EL (cell line): ENCODE results near the gene AMT.

Experiments
- DNase-seq: peaks from one replicate; pipeline ENCODE4 v3.0.0-alpha.2; 2016

The AMT gene

GRCh38 chr3:49422379-49423248 is at the start of gene AMT:
AMT (minus strand) TSS chr3:49422473; CDS start chr3:49422450, 23 bp downstream.
- DNase-seq, result no peak

GRCh38 chr3:49470714-49471420 is 48.6 kb upstream of the AMT start:
- no peak for DNase-seq

- peak; percentile 97 for DNase-seq
Measured at GRCh38 chr3:49469936-49470713, 47.9 kb upstream of the AMT start, which contains the start of gene DAG1. DAG1 (plus strand) TSS chr3:49470267; CDS start chr3:49510535, 40,268 bp downstream.

- peak; percentile 93 for DNase-seq
Measured at GRCh38 chr3:49469037-49469935, 47.0 kb upstream of the AMT start.

GRCh38 chr3:49466085-49466484 is 43.8 kb upstream of the AMT start:
- no peak for DNase-seq

- no peak for DNase-seq
Measured at GRCh38 chr3:49465270-49466034, 43.2 kb upstream of the AMT start.

GRCh38 chr3:49462222-49462621 is 39.9 kb upstream of the AMT start:
- DNase-seq, result peak; percentile 63

GRCh38 chr3:49461443-49462171 is 39.3 kb upstream of the AMT start:
- peak; percentile 37 for DNase-seq

- no peak for DNase-seq
Measured at GRCh38 chr3:49460956-49461355, 38.7 kb upstream of the AMT start.

- DNase-seq, result no peak
Measured at GRCh38 chr3:49460188-49460890, 38.1 kb upstream of the AMT start.

GRCh38 chr3:49456466-49456865 is 34.2 kb upstream of the AMT start:
- peak; percentile 67 for DNase-seq

- DNase-seq, result no peak
Measured at GRCh38 chr3:49454898-49455681, 32.8 kb upstream of the AMT start.

GRCh38 chr3:49454458-49454857 is 32.2 kb upstream of the AMT start:
- no peak for DNase-seq

- no peak for DNase-seq
Measured at GRCh38 chr3:49453621-49454020, 31.3 kb upstream of the AMT start.

GRCh38 chr3:49445391-49445790 is 23.1 kb upstream of the AMT start:
- no peak for DNase-seq

- DNase-seq, result no peak
Measured at GRCh38 chr3:49434731-49435130, 12.5 kb upstream of the AMT start.

- no peak for DNase-seq
Measured at GRCh38 chr3:49428752-49429080, 6.4 kb upstream of the AMT start.

- DNase-seq, result no peak
Measured at GRCh38 chr3:49427586-49427985, 5.3 kb upstream of the AMT start.

- DNase-seq, result no peak
Measured at GRCh38 chr3:49424816-49425215, 2.5 kb upstream of the AMT start.
